HG03139 (cell line): Measurements from ENCODE around the gene HDDC3.
"Not testable (repeated sequence)": the region's sequence is repeated elsewhere in the genome, so short reads cannot be mapped to it uniquely, and the experiment has no call there.

ENCODE experiments used
- ATAC-seq: cut with Tn5 transposase; IDR thresholded peaks from one replicate; pipeline ENCODE4 v1.9.1; 2021; ENCODE audit not compliant: unreplicated experiment

HDDC3 gene

GRCh38 chr15:90933301-90933700, 952 bp upstream of the HDDC3 start:
- no peak for ATAC-seq

- no peak for ATAC-seq
Observed at GRCh38 chr15:90932660-90932991, 277 bp upstream of the HDDC3 start.

GRCh38 chr15:90931575-90931827, 848 bp downstream of the HDDC3 start:
- no peak for ATAC-seq

GRCh38 chr15:90930861-90931574, 1.3 kb downstream of the HDDC3 start:
- no peak for ATAC-seq

- ATAC-seq = no peak
Observed at GRCh38 chr15:90929246-90930019, 2.9 kb downstream of the HDDC3 start.

GRCh38 chr15:90928106-90928505, 4.2 kb downstream of the HDDC3 start:
- not testable (repeated sequence) for ATAC-seq

GRCh38 chr15:90926766-90927165, 5.6 kb downstream of the HDDC3 start:
- not testable (repeated sequence) for ATAC-seq

- ATAC-seq = peak; percentile 72
Observed at GRCh38 chr15:90924375-90924774, 8.0 kb downstream of the HDDC3 start.

- ATAC-seq = peak; percentile 51
Observed at GRCh38 chr15:90922712-90923322, 9.5 kb downstream of the HDDC3 start.

- ATAC-seq = no peak
Observed at GRCh38 chr15:90921887-90922286, 10.5 kb downstream of the HDDC3 start.

GRCh38 chr15:90918835-90919234, 13.5 kb downstream of the HDDC3 start:
- no peak for ATAC-seq

GRCh38 chr15:90918034-90918788, 14.1 kb downstream of the HDDC3 start:
- ATAC-seq = no peak

- ATAC-seq = no peak
Observed at GRCh38 chr15:90917569-90917968, 14.8 kb downstream of the HDDC3 start.

- ATAC-seq = no peak
Observed at GRCh38 chr15:90916461-90916860, 15.9 kb downstream of the HDDC3 start.

GRCh38 chr15:90915808-90916440, 16.4 kb downstream of the HDDC3 start:
- no peak for ATAC-seq

- no peak for ATAC-seq
Observed at GRCh38 chr15:90915216-90915807, 17.0 kb downstream of the HDDC3 start.

GRCh38 chr15:90914305-90915080, 17.9 kb downstream of the HDDC3 start:
- ATAC-seq = no peak

- ATAC-seq = no peak
Observed at GRCh38 chr15:90913398-90913944, 18.9 kb downstream of the HDDC3 start.

GRCh38 chr15:90912770-90913075, 19.6 kb downstream of the HDDC3 start:
- ATAC-seq = no peak
